HG03159 (cell line): ENCODE data around the gene HEPACAM.

ENCODE experiments used
- ATAC-seq: cut with Tn5 transposase; IDR thresholded peaks from one replicate; pipeline ENCODE4 v1.9.1; 2021; ENCODE audit warnings: mild to moderate bottlenecking, moderate library complexity; ENCODE audit not compliant: unreplicated experiment

The HEPACAM gene

DNA sequence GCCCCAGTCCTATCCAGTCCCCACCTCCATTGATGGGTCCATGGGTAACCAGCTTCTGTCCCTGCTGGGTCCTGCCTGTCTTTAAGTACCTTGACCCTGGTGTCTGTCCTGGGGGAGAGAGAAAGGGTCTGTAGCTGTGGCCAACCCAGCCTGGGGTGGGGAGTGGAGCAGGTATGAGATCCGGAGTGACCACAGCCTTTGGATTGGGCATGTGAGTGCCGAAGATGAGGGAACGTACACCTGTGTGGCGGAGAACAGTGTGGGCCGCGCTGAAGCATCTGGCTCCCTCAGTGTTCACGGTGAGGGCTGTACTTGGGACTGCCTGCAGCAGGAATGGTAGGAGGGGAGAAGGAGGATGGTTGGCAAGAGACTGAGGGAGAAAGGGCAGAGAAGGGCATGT lies 65.4 kb downstream of the HEPACAM start:
- ATAC-seq: no peak

DNA sequence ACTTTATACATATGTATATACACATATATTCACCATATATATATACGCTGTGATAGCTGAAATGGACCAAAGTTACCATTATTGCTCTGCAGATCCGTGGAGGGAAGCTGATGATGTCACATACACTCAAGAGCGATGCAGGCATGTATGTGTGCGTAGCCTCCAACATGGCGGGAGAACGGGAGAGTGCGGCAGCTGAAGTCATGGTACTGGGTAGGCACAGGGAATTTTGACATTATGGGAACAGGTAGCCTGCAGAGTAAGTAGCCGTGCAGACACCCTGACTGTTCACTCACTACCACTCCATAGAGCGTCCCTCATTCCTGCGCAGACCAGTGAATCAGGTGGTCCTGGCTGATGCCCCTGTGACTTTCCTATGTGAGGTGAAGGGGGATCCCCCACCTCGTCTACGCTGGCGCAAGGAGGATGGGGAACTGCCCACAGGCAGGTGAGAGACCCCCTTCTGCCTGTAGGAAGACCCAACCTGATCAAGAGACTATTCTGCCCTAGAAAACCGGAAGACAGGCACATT lies 65.9 kb downstream of the HEPACAM start:
- ATAC-seq: no peak

DNA sequence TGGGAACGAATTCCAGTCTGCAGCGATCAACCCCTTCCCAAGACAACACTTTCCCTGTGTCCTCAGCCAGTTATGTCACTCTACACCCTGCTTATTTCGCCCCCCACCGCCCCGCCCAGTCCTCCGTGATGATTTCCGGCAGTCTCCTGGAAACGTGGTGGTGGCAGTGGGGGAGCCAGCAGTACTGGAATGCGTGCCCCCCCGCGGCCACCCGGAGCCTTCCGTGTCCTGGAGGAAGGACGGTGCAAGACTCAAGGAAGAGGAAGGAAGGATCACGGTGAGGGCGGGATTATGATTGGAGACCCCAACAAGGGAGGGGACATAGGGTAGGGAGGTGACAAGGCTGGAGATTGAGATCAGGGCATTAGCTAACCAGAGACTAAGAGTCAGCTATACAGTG lies 66.5 kb downstream of the HEPACAM start:
- no peak for ATAC-seq
